HEK293 (cell line): Measurements from ENCODE around the gene NUP50.

Experiments
- BCL11B ChIP-seq: fragments of 450-650 bp; formaldehyde crosslinking; IDR thresholded peaks from 2 replicates; pipeline ENCODE4 v1.5.1; 2016; ENCODE audit warnings: low read depth, missing biosample characterization, missing genetic modification characterization
- EGR2 ChIP-seq: fragments of 450-650 bp; formaldehyde crosslinking; IDR thresholded peaks from 2 replicates; pipeline ENCODE4 v1.5.1; 2016; ENCODE audit warnings: low read depth, missing biosample characterization, missing genetic modification characterization
- GFI1B ChIP-seq: fragments of 450-650 bp; formaldehyde crosslinking; IDR thresholded peaks from 2 replicates; pipeline ENCODE4 v1.5.1; 2016; ENCODE audit warnings: missing biosample characterization, missing genetic modification characterization
- MYNN ChIP-seq: fragments of 450-650 bp; formaldehyde crosslinking; IDR thresholded peaks from 2 replicates; pipeline ENCODE4 v1.5.1; 2016; ENCODE audit warnings: missing biosample characterization, missing genetic modification characterization, borderline replicate concordance
- OVOL3 ChIP-seq: fragments of 450-650 bp; formaldehyde crosslinking; IDR thresholded peaks from 2 replicates; pipeline ENCODE4 v1.5.1; 2016; ENCODE audit warnings: missing biosample characterization, missing genetic modification characterization
- SETDB1 ChIP-seq: IDR thresholded peaks from one replicate; pipeline ENCODE4 v1.6.1; 2017; ENCODE audit warnings: mild to moderate bottlenecking, low read length, moderate library complexity, mixed read lengths; ENCODE audit not compliant: insufficient read length
- SP2 ChIP-seq: fragments of 450-650 bp; formaldehyde crosslinking; IDR thresholded peaks from 2 replicates; pipeline ENCODE4 v1.5.1; 2016; ENCODE audit warnings: missing biosample characterization, missing genetic modification characterization
- ZBTB1 ChIP-seq: fragments of 450-650 bp; formaldehyde crosslinking; IDR thresholded peaks from 2 replicates; pipeline ENCODE4 v1.5.1; 2016; ENCODE audit warnings: missing biosample characterization, missing genetic modification characterization
- ZBTB8A ChIP-seq: fragments of 450-650 bp; formaldehyde crosslinking; IDR thresholded peaks from 2 replicates; pipeline ENCODE4 v1.5.1; 2016; ENCODE audit warnings: missing biosample characterization, missing genetic modification characterization
- ZIC2 ChIP-seq: fragments of 450-650 bp; formaldehyde crosslinking; IDR thresholded peaks from 2 replicates; pipeline ENCODE4 v1.5.1; 2016; ENCODE audit warnings: missing biosample characterization, missing genetic modification characterization
- ZNF132 ChIP-seq: fragments of 450-650 bp; formaldehyde crosslinking; IDR thresholded peaks from 2 replicates; pipeline ENCODE4 v1.5.1; 2017; ENCODE audit warnings: missing biosample characterization, missing genetic modification characterization, borderline replicate concordance
- ZNF146 ChIP-seq: fragments of 450-650 bp; formaldehyde crosslinking; IDR thresholded peaks from 2 replicates; pipeline ENCODE4 v1.5.1; 2016; ENCODE audit warnings: missing biosample characterization, missing genetic modification characterization
- ZNF169 ChIP-seq: fragments of 450-650 bp; formaldehyde crosslinking; IDR thresholded peaks from 2 replicates; pipeline ENCODE4 v1.5.1; 2016; ENCODE audit warnings: missing biosample characterization, missing genetic modification characterization
- ZNF175 ChIP-seq: fragments of 450-650 bp; formaldehyde crosslinking; IDR thresholded peaks from 2 replicates; pipeline ENCODE4 v1.5.1; 2016; ENCODE audit warnings: missing biosample characterization, missing genetic modification characterization
- ZNF324 ChIP-seq: fragments of 450-650 bp; formaldehyde crosslinking; IDR thresholded peaks from 2 replicates; pipeline ENCODE4 v1.5.1; 2016; ENCODE audit warnings: missing biosample characterization, missing genetic modification characterization
- ZNF501 ChIP-seq: fragments of 450-650 bp; formaldehyde crosslinking; IDR thresholded peaks from 2 replicates; pipeline ENCODE4 v1.5.1; 2016; ENCODE audit warnings: missing biosample characterization, missing genetic modification characterization
- ZNF514 ChIP-seq: fragments of 450-650 bp; formaldehyde crosslinking; IDR thresholded peaks from 2 replicates; pipeline ENCODE4 v1.5.1; 2016; ENCODE audit warnings: missing biosample characterization, missing genetic modification characterization
- ZNF560 ChIP-seq: fragments of 450-650 bp; formaldehyde crosslinking; IDR thresholded peaks from 2 replicates; pipeline ENCODE4 v1.5.1; 2017; ENCODE audit warnings: missing biosample characterization, missing genetic modification characterization, borderline replicate concordance
- ZNF626 ChIP-seq: fragments of 450-650 bp; sonication (Bioruptor Pico); formaldehyde crosslinking; IDR thresholded peaks from 2 replicates; pipeline ENCODE4 v1.5.1; 2018; ENCODE audit warnings: missing biosample characterization, missing genetic modification characterization, inconsistent platforms
- ZNF677 ChIP-seq: fragments of 450-650 bp; IDR thresholded peaks from 2 replicates; pipeline ENCODE4 v1.5.0; 2018; ENCODE audit warnings: missing biosample characterization, mild to moderate bottlenecking, missing genetic modification characterization, moderate library complexity
- ZNF777 ChIP-seq: fragments of 450-650 bp; formaldehyde crosslinking; IDR thresholded peaks from 2 replicates; pipeline ENCODE4 v1.5.1; 2017; ENCODE audit warnings: missing biosample characterization, missing genetic modification characterization, borderline replicate concordance
- ZNF785 ChIP-seq: fragments of 450-650 bp; formaldehyde crosslinking; IDR thresholded peaks from 2 replicates; pipeline ENCODE4 v1.5.1; 2016; ENCODE audit warnings: missing biosample characterization, missing genetic modification characterization
- ZNF843 ChIP-seq: fragments of 450-650 bp; formaldehyde crosslinking; IDR thresholded peaks from 2 replicates; pipeline ENCODE4 v1.5.1; 2016; ENCODE audit warnings: missing biosample characterization, missing genetic modification characterization
- TF ChIP-seq, protein P1 (sequence below): fragments of 450-650 bp; formaldehyde crosslinking; IDR thresholded peaks from 2 replicates; pipeline ENCODE4 v1.5.1; 2016; ENCODE audit warnings: missing biosample characterization, missing genetic modification characterization
- TF ChIP-seq, protein P2 (sequence below): fragments of 450-650 bp; IDR thresholded peaks from 2 replicates; pipeline ENCODE4 v1.5.1; 2018; ENCODE audit warnings: missing biosample characterization, mild to moderate bottlenecking, missing genetic modification characterization
- TF ChIP-seq, protein P3 (sequence below): fragments of 450-650 bp; formaldehyde crosslinking; IDR thresholded peaks from 2 replicates; pipeline ENCODE4 v1.5.0; 2017; ENCODE audit warnings: missing biosample characterization, missing genetic modification characterization, borderline replicate concordance
- TF ChIP-seq, protein P4 (sequence below): fragments of 450-650 bp; formaldehyde crosslinking; IDR thresholded peaks from 2 replicates; pipeline ENCODE4 v1.5.1; 2016; ENCODE audit warnings: missing biosample characterization, missing genetic modification characterization
- TF ChIP-seq, protein P5 (sequence below): fragments of 450-650 bp; formaldehyde crosslinking; IDR thresholded peaks from 2 replicates; pipeline ENCODE4 v1.5.1; 2016; ENCODE audit warnings: missing biosample characterization, missing genetic modification characterization
- TF ChIP-seq, protein P6 (sequence below): fragments of 450-650 bp; formaldehyde crosslinking; IDR thresholded peaks from 2 replicates; pipeline ENCODE4 v1.5.1; 2016; ENCODE audit warnings: missing biosample characterization, missing genetic modification characterization

Gene NUP50

DNA sequence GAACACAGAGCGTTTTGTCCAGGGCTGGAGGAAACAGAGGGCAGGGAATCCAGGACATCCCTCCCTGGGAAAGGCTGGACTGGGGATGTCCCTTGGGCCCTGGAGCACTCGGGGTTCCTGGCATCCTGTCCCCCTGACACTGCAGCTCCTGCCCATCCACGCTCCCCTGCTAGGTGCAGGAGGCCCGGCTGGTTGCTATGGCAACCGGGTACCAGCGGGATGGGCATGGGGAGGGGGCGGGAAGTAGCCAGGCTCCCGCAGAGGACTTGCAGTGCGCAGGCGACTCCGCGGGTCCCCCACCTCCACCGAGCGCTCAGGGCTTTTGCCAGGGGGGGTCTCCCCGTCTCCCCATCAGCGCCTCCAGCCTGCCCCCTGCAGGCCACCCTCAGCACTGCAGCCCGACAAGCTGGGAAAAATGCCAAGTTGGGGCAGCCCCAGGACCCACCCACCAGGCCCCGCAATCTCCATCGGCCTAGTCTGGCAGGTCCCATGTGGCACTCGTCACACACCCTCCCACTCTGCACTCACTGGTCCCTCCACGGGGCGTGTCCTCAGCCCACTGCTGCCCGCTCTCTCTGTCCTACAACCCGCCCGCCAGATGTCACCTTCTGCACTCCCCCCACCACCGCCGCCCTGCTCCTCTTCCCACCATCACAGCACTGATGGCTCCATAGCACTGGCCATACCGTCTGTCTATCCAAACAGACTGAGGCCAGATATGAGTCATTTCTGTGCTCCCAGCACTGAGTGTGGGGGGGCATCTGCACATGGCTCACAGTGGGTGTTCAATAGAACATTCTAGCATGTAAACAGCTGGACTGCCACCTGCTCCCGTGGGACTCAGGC, 45.5 kb downstream of the NUP50 start (continued):
- TF ChIP-seq, protein P1, sequence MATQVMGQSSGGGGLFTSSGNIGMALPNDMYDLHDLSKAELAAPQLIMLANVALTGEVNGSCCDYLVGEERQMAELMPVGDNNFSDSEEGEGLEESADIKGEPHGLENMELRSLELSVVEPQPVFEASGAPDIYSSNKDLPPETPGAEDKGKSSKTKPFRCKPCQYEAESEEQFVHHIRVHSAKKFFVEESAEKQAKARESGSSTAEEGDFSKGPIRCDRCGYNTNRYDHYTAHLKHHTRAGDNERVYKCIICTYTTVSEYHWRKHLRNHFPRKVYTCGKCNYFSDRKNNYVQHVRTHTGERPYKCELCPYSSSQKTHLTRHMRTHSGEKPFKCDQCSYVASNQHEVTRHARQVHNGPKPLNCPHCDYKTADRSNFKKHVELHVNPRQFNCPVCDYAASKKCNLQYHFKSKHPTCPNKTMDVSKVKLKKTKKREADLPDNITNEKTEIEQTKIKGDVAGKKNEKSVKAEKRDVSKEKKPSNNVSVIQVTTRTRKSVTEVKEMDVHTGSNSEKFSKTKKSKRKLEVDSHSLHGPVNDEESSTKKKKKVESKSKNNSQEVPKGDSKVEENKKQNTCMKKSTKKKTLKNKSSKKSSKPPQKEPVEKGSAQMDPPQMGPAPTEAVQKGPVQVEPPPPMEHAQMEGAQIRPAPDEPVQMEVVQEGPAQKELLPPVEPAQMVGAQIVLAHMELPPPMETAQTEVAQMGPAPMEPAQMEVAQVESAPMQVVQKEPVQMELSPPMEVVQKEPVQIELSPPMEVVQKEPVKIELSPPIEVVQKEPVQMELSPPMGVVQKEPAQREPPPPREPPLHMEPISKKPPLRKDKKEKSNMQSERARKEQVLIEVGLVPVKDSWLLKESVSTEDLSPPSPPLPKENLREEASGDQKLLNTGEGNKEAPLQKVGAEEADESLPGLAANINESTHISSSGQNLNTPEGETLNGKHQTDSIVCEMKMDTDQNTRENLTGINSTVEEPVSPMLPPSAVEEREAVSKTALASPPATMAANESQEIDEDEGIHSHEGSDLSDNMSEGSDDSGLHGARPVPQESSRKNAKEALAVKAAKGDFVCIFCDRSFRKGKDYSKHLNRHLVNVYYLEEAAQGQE (tag by site-specific recombination), result no peak
- TF ChIP-seq ZNF514 (tag by site-specific recombination) (no peak), OVOL3 (tag by site-specific recombination) (no peak), MYNN (tag by site-specific recombination) (no peak), ZNF501 (tag by site-specific recombination) (no peak), ZNF169 (tag by site-specific recombination) (no peak), ZNF146 (no peak), ZNF560 (tag by site-specific recombination) (no peak), ZNF324 (tag by site-specific recombination) (no peak), BCL11B (tag by site-specific recombination) (no peak), ZBTB8A (tag by site-specific recombination) (0 out of 2 replicates have a peak, but pooled peaks have one; percentile 11), SETDB1 (no peak), GFI1B (no peak), ZNF626 (tag by site-specific recombination) (no peak), ZNF843 (tag by site-specific recombination) (no peak), ZNF132 (no peak), ZIC2 (tag by site-specific recombination) (no peak), ZNF785 (tag by site-specific recombination) (no peak), SP2 (tag by site-specific recombination) (peak; percentile 6; the same call in 1 of the 2 replicates), ZNF677 (no peak), ZNF175 (no peak), ZNF777 (tag by site-specific recombination) (no peak), EGR2 (tag by site-specific recombination) (peak; percentile 99), ZBTB1 (no peak)
- TF ChIP-seq, protein P2, sequence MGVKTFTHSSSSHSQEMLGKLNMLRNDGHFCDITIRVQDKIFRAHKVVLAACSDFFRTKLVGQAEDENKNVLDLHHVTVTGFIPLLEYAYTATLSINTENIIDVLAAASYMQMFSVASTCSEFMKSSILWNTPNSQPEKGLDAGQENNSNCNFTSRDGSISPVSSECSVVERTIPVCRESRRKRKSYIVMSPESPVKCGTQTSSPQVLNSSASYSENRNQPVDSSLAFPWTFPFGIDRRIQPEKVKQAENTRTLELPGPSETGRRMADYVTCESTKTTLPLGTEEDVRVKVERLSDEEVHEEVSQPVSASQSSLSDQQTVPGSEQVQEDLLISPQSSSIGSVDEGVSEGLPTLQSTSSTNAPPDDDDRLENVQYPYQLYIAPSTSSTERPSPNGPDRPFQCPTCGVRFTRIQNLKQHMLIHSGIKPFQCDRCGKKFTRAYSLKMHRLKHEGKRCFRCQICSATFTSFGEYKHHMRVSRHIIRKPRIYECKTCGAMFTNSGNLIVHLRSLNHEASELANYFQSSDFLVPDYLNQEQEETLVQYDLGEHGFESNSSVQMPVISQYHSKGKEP, result no peak
- TF ChIP-seq, protein P3, sequence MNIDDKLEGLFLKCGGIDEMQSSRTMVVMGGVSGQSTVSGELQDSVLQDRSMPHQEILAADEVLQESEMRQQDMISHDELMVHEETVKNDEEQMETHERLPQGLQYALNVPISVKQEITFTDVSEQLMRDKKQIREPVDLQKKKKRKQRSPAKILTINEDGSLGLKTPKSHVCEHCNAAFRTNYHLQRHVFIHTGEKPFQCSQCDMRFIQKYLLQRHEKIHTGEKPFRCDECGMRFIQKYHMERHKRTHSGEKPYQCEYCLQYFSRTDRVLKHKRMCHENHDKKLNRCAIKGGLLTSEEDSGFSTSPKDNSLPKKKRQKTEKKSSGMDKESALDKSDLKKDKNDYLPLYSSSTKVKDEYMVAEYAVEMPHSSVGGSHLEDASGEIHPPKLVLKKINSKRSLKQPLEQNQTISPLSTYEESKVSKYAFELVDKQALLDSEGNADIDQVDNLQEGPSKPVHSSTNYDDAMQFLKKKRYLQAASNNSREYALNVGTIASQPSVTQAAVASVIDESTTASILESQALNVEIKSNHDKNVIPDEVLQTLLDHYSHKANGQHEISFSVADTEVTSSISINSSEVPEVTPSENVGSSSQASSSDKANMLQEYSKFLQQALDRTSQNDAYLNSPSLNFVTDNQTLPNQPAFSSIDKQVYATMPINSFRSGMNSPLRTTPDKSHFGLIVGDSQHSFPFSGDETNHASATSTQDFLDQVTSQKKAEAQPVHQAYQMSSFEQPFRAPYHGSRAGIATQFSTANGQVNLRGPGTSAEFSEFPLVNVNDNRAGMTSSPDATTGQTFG (tag by site-specific recombination), result no peak
- TF ChIP-seq, protein P4, sequence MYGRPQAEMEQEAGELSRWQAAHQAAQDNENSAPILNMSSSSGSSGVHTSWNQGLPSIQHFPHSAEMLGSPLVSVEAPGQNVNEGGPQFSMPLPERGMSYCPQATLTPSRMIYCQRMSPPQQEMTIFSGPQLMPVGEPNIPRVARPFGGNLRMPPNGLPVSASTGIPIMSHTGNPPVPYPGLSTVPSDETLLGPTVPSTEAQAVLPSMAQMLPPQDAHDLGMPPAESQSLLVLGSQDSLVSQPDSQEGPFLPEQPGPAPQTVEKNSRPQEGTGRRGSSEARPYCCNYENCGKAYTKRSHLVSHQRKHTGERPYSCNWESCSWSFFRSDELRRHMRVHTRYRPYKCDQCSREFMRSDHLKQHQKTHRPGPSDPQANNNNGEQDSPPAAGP, result peak; percentile 14; the same call in 1 of the 2 replicates
- TF ChIP-seq, protein P5, sequence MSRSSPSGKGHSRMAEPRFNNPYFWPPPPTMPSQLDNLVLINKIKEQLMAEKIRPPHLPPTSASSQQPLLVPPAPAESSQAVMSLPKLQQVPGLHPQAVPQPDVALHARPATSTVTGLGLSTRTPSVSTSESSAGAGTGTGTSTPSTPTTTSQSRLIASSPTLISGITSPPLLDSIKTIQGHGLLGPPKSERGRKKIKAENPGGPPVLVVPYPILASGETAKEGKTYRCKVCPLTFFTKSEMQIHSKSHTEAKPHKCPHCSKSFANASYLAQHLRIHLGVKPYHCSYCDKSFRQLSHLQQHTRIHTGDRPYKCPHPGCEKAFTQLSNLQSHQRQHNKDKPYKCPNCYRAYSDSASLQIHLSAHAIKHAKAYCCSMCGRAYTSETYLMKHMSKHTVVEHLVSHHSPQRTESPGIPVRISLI (tag by site-specific recombination), result no peak
- TF ChIP-seq, protein P6, sequence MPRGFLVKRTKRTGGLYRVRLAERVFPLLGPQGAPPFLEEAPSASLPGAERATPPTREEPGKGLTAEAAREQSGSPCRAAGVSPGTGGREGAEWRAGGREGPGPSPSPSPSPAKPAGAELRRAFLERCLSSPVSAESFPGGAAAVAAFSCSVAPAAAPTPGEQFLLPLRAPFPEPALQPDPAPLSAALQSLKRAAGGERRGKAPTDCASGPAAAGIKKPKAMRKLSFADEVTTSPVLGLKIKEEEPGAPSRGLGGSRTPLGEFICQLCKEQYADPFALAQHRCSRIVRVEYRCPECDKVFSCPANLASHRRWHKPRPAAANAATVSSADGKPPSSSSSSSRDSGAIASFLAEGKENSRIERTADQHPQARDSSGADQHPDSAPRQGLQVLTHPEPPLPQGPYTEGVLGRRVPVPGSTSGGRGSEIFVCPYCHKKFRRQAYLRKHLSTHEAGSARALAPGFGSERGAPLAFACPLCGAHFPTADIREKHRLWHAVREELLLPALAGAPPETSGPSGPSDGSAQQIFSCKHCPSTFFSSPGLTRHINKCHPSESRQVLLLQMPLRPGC, result no peak
